BE2C (cell line): ENCODE data around the gene NAPA.

Source experiments
- DNase-seq: peaks from one replicate; pipeline ENCODE4 v3.0.0-alpha.2; 2020
- H3K27me3 ChIP-seq: fragments of 250-450 bp; sonication (Bioruptor Pico); 2 replicates; pipeline ENCODE4 v1.5.1; 2020; ENCODE audit warnings: mild to moderate bottlenecking
- H3K36me3 ChIP-seq: fragments of 250-450 bp; sonication (Bioruptor Pico); 2 replicates; pipeline ENCODE4 v1.5.1; 2020; ENCODE audit warnings: mild to moderate bottlenecking
- H3K4me1 ChIP-seq: fragments of 250-450 bp; sonication (Bioruptor Pico); 2 replicates; pipeline ENCODE4 v1.5.1; 2020
- H3K4me3 ChIP-seq: 2 replicates; pipeline ENCODE4 v1.5.1; 2011; ENCODE audit warnings: low read depth, low read length
- H3K9me3 ChIP-seq: fragments of 250-450 bp; sonication (Bioruptor Pico); 2 replicates; pipeline ENCODE4 v1.5.1; 2020
- TF ChIP-seq, protein P1 (sequence below): IDR thresholded peaks from 2 replicates; pipeline ENCODE4 v1.5.1; 2012; ENCODE audit warnings: mild to moderate bottlenecking, low read depth, low read length

NAPA gene

GRCh38 chr19:47467914-47468313 is 46.9 kb downstream of the NAPA start:
- H3K27me3 ChIP-seq, result peaks cover 14% of the 10 kb centered on the region
- H3K4me3 ChIP-seq, result no peak overlapping the region
- H3K36me3 ChIP-seq, result no peaks in the 10 kb centered on the region
- TF ChIP-seq, protein P1, sequence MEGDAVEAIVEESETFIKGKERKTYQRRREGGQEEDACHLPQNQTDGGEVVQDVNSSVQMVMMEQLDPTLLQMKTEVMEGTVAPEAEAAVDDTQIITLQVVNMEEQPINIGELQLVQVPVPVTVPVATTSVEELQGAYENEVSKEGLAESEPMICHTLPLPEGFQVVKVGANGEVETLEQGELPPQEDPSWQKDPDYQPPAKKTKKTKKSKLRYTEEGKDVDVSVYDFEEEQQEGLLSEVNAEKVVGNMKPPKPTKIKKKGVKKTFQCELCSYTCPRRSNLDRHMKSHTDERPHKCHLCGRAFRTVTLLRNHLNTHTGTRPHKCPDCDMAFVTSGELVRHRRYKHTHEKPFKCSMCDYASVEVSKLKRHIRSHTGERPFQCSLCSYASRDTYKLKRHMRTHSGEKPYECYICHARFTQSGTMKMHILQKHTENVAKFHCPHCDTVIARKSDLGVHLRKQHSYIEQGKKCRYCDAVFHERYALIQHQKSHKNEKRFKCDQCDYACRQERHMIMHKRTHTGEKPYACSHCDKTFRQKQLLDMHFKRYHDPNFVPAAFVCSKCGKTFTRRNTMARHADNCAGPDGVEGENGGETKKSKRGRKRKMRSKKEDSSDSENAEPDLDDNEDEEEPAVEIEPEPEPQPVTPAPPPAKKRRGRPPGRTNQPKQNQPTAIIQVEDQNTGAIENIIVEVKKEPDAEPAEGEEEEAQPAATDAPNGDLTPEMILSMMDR, result no peak
- DNase-seq, result no peak
- 0 out of 2 replicates have a peak, but pooled peaks cover 2% of the 10 kb centered on the region for H3K4me1 ChIP-seq
- H3K9me3 ChIP-seq, result no peaks in the 10 kb centered on the region

GRCh38 chr19:47465957-47466356 is 48.9 kb downstream of the NAPA start:
- peaks cover 14% of the 10 kb centered on the region for H3K27me3 ChIP-seq
- no peaks in the 10 kb centered on the region for H3K9me3 ChIP-seq
- 0 out of 2 replicates have a peak, but pooled peaks cover 2% of the 10 kb centered on the region for H3K4me1 ChIP-seq
- no peaks in the 10 kb centered on the region for H3K36me3 ChIP-seq
- no peak for DNase-seq
- no peak overlapping the region for H3K4me3 ChIP-seq
- TF ChIP-seq, protein P1, result no peak

- Histone ChIP-seq H3K9me3 (no peaks in the 10 kb centered on the region), H3K4me1 (0 out of 2 replicates have a peak, but pooled peaks cover 2% of the 10 kb centered on the region), H3K27me3 (peaks cover 7% of the 10 kb centered on the region), H3K36me3 (no peaks in the 10 kb centered on the region), H3K4me3 (no peak overlapping the region)
- DNase-seq, result no peak
- TF ChIP-seq, protein P1, result no peak
Observed at GRCh38 chr19:47464675-47465419, 50.0 kb downstream of the NAPA start.

DNA sequence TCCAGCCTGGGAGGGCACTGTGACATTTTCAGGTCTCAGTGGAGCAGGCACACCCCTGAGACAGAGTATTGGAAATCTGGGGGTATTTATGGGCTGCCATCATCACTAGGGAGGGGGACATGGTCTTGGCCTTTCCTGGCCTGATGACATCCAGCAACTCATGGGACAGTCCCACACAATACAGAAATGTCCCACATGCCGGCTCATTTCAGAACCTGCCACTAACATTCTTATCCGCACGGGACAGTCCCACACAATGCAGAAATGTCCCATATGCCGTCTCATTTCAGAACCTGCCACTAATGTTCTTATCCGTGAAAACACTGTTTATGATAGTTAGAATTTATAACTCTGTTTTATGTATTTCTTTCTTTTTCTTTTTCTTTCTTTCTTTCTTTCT is 53.0 kb downstream of the NAPA start:
- TF ChIP-seq, protein P1, result no peak
- DNase-seq, result no peak
- Histone ChIP-seq H3K4me1 (no peaks in the 10 kb centered on the region), H3K36me3 (no peaks in the 10 kb centered on the region), H3K4me3 (no peak overlapping the region), H3K27me3 (peaks cover 2% of the 10 kb centered on the region; the same call in 1 of the 2 replicates), H3K9me3 (no peaks in the 10 kb centered on the region)

DNA sequence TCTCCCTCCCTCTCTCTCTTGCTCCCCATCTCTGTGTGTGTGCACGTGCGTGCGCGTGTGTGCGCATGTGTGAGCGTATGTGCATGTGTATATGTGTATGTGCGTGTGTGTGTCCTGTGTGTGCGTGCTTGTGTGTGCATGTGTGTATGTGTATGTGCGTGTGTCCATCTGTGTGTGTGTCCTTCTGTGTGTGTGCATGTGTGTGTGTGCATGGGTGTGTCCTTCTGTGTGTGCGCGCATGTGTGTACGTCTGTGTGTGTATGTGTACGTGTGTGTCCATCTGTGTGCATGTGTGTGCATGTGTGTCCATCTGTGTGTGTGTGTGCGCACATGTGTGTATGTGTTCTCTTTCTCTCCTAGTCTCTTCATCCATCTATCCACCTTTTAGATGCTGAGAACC is 55.4 kb downstream of the NAPA start:
- no peaks in the 10 kb centered on the region for H3K4me1 ChIP-seq
- no peak for DNase-seq
- H3K9me3 ChIP-seq, result no peaks in the 10 kb centered on the region
- H3K36me3 ChIP-seq, result no peaks in the 10 kb centered on the region
- H3K4me3 ChIP-seq, result no peak overlapping the region
- TF ChIP-seq, protein P1, result no peak
- peaks cover 2% of the 10 kb centered on the region; the same call in 1 of the 2 replicates for H3K27me3 ChIP-seq

- Histone ChIP-seq H3K36me3 (no peaks in the 10 kb centered on the region), H3K9me3 (no peaks in the 10 kb centered on the region), H3K27me3 (peaks cover 2% of the 10 kb centered on the region; the same call in 1 of the 2 replicates), H3K4me3 (no peak overlapping the region), H3K4me1 (no peaks in the 10 kb centered on the region)
- TF ChIP-seq, protein P1, result no peak
- DNase-seq, result no peak
Observed at GRCh38 chr19:47458672-47459071, 56.2 kb downstream of the NAPA start.
